ENCODE data around the gene OPA1.

DNA sequence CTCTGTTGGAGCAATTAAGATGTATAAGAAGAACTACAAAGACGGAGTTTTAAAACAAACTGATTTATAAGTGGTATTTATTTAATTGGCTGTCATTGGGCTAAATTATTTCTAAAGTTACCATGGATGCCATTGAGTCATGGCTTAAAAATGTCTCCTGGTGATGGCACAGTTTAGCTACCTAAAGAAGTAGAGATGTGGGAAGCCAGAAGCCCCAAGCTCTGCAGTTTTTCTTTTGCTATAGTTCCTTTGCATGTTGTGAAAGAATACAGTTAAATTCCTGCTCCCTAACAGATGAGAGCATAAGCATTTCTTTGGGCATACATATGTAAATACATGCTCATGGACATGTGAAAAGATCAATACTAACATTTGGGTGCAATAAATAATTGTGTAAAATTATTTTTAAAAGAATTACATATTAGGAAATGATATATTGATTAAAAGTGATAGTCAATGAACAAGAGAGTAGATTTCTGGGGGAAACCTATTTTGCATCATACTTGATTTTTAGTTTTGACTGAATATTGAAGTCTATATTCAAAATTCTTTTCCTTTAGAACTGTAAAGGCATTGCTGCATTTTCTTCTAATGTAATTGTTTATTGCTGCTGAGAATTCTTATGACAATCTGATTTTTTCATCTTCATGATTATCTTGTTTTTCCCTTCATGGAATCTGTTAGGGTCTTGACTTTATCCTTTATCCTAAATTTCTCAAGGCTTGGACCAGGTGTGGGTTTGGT is 2.1 kb downstream of the OPA1 start:
- no peak for TF ChIP-seq CEBPB (IDR thresholded peaks at IDR 0.05; ENCODE audit: low read depth)
- TF ChIP-seq, protein P1, sequence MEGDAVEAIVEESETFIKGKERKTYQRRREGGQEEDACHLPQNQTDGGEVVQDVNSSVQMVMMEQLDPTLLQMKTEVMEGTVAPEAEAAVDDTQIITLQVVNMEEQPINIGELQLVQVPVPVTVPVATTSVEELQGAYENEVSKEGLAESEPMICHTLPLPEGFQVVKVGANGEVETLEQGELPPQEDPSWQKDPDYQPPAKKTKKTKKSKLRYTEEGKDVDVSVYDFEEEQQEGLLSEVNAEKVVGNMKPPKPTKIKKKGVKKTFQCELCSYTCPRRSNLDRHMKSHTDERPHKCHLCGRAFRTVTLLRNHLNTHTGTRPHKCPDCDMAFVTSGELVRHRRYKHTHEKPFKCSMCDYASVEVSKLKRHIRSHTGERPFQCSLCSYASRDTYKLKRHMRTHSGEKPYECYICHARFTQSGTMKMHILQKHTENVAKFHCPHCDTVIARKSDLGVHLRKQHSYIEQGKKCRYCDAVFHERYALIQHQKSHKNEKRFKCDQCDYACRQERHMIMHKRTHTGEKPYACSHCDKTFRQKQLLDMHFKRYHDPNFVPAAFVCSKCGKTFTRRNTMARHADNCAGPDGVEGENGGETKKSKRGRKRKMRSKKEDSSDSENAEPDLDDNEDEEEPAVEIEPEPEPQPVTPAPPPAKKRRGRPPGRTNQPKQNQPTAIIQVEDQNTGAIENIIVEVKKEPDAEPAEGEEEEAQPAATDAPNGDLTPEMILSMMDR (IDR thresholded peaks at IDR 0.05 in 2 of 3, conservative IDR thresholded peaks at IDR 0.05 in 1 of 3; ENCODE audit: borderline replicate concordance in 1 of 3, insufficient read depth in 1 of 3, low read depth in 2 of 3, low read length in 2 of 3) = no peak
- TF ChIP-seq POLR2A (IDR thresholded peaks at IDR 0.05; ENCODE audit: borderline replicate concordance, extremely low read depth, insufficient read depth, insufficient read length) = no peak
- TF ChIP-seq YY1 (IDR thresholded peaks at IDR 0.05; ENCODE audit: extremely low read depth, insufficient replicate concordance, low read depth, low read length) = no peak
- no peak for TF ChIP-seq TCF7L2 (IDR thresholded peaks at IDR 0.05; ENCODE audit: borderline replicate concordance, extremely low read depth, insufficient read depth, insufficient read length)
- TF ChIP-seq ZNF274 (IDR thresholded peaks at IDR 0.05; ENCODE audit: low read depth, low read length) = no peak
- TF ChIP-seq POLR2AphosphoS5 (IDR thresholded peaks at IDR 0.05; ENCODE audit: low read depth, low read length) = no peak
- TF ChIP-seq, protein P2, sequence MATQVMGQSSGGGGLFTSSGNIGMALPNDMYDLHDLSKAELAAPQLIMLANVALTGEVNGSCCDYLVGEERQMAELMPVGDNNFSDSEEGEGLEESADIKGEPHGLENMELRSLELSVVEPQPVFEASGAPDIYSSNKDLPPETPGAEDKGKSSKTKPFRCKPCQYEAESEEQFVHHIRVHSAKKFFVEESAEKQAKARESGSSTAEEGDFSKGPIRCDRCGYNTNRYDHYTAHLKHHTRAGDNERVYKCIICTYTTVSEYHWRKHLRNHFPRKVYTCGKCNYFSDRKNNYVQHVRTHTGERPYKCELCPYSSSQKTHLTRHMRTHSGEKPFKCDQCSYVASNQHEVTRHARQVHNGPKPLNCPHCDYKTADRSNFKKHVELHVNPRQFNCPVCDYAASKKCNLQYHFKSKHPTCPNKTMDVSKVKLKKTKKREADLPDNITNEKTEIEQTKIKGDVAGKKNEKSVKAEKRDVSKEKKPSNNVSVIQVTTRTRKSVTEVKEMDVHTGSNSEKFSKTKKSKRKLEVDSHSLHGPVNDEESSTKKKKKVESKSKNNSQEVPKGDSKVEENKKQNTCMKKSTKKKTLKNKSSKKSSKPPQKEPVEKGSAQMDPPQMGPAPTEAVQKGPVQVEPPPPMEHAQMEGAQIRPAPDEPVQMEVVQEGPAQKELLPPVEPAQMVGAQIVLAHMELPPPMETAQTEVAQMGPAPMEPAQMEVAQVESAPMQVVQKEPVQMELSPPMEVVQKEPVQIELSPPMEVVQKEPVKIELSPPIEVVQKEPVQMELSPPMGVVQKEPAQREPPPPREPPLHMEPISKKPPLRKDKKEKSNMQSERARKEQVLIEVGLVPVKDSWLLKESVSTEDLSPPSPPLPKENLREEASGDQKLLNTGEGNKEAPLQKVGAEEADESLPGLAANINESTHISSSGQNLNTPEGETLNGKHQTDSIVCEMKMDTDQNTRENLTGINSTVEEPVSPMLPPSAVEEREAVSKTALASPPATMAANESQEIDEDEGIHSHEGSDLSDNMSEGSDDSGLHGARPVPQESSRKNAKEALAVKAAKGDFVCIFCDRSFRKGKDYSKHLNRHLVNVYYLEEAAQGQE (IDR thresholded peaks at IDR 0.05; ENCODE audit: low read depth) = no peak
- TF ChIP-seq, protein P3, sequence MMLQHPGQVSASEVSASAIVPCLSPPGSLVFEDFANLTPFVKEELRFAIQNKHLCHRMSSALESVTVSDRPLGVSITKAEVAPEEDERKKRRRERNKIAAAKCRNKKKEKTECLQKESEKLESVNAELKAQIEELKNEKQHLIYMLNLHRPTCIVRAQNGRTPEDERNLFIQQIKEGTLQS (IDR thresholded peaks at IDR 0.05) = no peak
- TF ChIP-seq EZH2 (IDR thresholded peaks at IDR 0.05) = no peak
- no peak for TF ChIP-seq EGR1 (IDR thresholded peaks at IDR 0.05; ENCODE audit: low read depth)
- no peak for TF ChIP-seq ELF1 (IDR thresholded peaks at IDR 0.05; ENCODE audit: borderline replicate concordance, low read depth)
- TF ChIP-seq ZFX (IDR thresholded peaks at IDR 0.05) = no peak
- no peak for TF ChIP-seq RAD21 (IDR thresholded peaks at IDR 0.05; ENCODE audit: low read depth)

Data from HCT116 (cell line).